ENCODE measurements around the gene NR6A1.

NR6A1 gene

DNA sequence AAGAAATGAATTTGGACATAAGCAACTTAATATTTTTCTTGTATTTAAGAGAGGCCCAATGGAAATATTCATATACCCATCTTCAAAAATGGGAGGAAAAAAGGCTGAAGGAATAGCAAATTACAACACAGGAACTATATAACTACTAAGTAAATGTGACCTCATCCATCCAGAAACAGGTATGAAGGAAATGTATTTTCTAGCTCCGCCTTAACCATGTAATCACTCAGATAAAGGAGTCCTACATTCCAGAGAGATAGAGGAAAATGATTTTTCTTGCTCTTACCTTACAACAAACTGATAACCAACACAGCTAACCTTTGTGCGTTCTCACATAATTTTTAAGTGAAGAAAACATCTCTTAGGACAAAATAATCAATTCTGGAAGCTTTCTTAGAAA lies 96.5 kb downstream of the NR6A1 start:
- Histone ChIP-seq H2BK15ac (ENCODE audit: low read depth, poor library complexity, severe bottlenecking) (no peak overlapping the region), H3K18ac (ENCODE audit: low read depth in 1 of 2, low read length in 2 of 2) (no peak overlapping the region), H3K23ac (ENCODE audit: low read length in 2 of 2) (no peak overlapping the region), H3K36me3 (ENCODE audit: control insufficient read depth in 1 of 2, insufficient read depth in 2 of 2, low read depth in 1 of 2, low read length in 2 of 2) (no peaks in the 10 kb centered on the region), H3K4me3 (ENCODE audit: insufficient read depth in 1 of 2, low read depth in 1 of 2, low read length in 2 of 2) (no peak overlapping the region), H2AFZ (ENCODE audit: low read depth, low read length) (no peak overlapping the region), H3K4me2 (ENCODE audit: low read length, poor library complexity, severe bottlenecking) (no peak overlapping the region), H3K9ac (ENCODE audit: low read length) (no peak overlapping the region), H3K27ac (ENCODE audit: low read length, poor library complexity, severe bottlenecking) (no peak overlapping the region), H2BK12ac (ENCODE audit: low read length in 2 of 2) (no peak overlapping the region), H2BK5ac (ENCODE audit: low read depth, low read length, poor library complexity, severe bottlenecking) (no peak overlapping the region), H2BK120ac (ENCODE audit: low read depth, low read length) (no peak overlapping the region), H3K79me1 (replicated peaks; ENCODE audit: low read length, poor library complexity, severe bottlenecking) (peaks cover 17% of the 10 kb centered on the region), H4K8ac (ENCODE audit: low read length) (no peak overlapping the region), H3K27me3 (ENCODE audit: control insufficient read depth in 1 of 2, insufficient read depth in 1 of 2, low read length in 2 of 2) (no peaks in the 10 kb centered on the region), H3K14ac (ENCODE audit: low read length in 2 of 2) (no peak overlapping the region), H3K4ac (ENCODE audit: low read depth in 1 of 2, low read length in 2 of 2) (no peak overlapping the region), H4K91ac (ENCODE audit: low read length) (no peak overlapping the region), H2AK5ac (ENCODE audit: low read length, severe bottlenecking) (no peak overlapping the region), H3K9me3 (ENCODE audit: control insufficient read depth, low read length) (no peaks in the 10 kb centered on the region), H3K4me1 (ENCODE audit: control insufficient read depth, insufficient read depth, low read depth, low read length) (peaks cover 6% of the 10 kb centered on the region)
- 100% methylated on average over 1 of the region's 2 CpGs for whole genome bisulfite sequencing
- no peak for DNase-seq

DNA sequence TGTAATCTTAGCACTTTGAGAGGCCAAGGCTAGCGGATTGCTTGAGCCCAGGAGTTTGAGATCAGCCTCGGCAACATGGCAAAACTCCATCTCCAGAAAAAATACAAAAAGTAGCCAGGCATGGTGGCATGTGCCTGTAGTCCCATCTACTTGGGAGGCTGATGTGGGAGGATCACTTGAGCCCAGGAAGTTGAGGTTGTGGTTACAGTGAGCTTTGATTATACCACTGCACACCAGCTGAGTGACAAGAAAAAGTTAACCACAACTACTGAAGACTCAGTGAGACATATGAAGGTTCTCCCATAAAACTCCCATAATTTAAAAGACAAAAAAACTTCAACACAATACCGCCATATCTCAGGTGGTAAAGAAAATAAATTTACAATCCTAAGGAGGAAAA lies 98.0 kb downstream of the NR6A1 start:
- H3K9ac ChIP-seq (ENCODE audit: low read length): no peak overlapping the region
- H2BK12ac ChIP-seq (ENCODE audit: low read length in 2 of 2): no peak overlapping the region
- DNase-seq: no peak
- peak overlapping the region; percentile 41 for H4K8ac ChIP-seq (ENCODE audit: low read length)
- no peak overlapping the region for H3K4ac ChIP-seq (ENCODE audit: low read depth in 1 of 2, low read length in 2 of 2)
- H3K18ac ChIP-seq (ENCODE audit: low read depth in 1 of 2, low read length in 2 of 2): no peak overlapping the region
- WGBS: 100% methylated on average over 2 of the region's 3 CpGs
- H3K79me1 ChIP-seq (replicated peaks; ENCODE audit: low read length, poor library complexity, severe bottlenecking): peaks cover 13% of the 10 kb centered on the region
- no peak overlapping the region for H3K27ac ChIP-seq (ENCODE audit: low read length, poor library complexity, severe bottlenecking)
- H3K27me3 ChIP-seq (ENCODE audit: control insufficient read depth in 1 of 2, insufficient read depth in 1 of 2, low read length in 2 of 2): no peaks in the 10 kb centered on the region
- H2AK5ac ChIP-seq (ENCODE audit: low read length, severe bottlenecking): no peak overlapping the region
- no peak overlapping the region for H2BK15ac ChIP-seq (ENCODE audit: low read depth, poor library complexity, severe bottlenecking)
- H2BK5ac ChIP-seq (ENCODE audit: low read depth, low read length, poor library complexity, severe bottlenecking): no peak overlapping the region
- no peak overlapping the region for H2AFZ ChIP-seq (ENCODE audit: low read depth, low read length)
- no peak overlapping the region for H3K4me3 ChIP-seq (ENCODE audit: insufficient read depth in 1 of 2, low read depth in 1 of 2, low read length in 2 of 2)
- H3K36me3 ChIP-seq (ENCODE audit: control insufficient read depth in 1 of 2, insufficient read depth in 2 of 2, low read depth in 1 of 2, low read length in 2 of 2): no peaks in the 10 kb centered on the region
- H3K4me1 ChIP-seq (ENCODE audit: control insufficient read depth, insufficient read depth, low read depth, low read length): peaks cover 6% of the 10 kb centered on the region
- H2BK120ac ChIP-seq (ENCODE audit: low read depth, low read length): no peak overlapping the region
- no peak overlapping the region for H3K4me2 ChIP-seq (ENCODE audit: low read length, poor library complexity, severe bottlenecking)
- H3K9me3 ChIP-seq (ENCODE audit: control insufficient read depth, low read length): no peaks in the 10 kb centered on the region
- H4K91ac ChIP-seq (ENCODE audit: low read length): no peak overlapping the region
- H3K14ac ChIP-seq (ENCODE audit: low read length in 2 of 2): no peak overlapping the region
- H3K23ac ChIP-seq (ENCODE audit: low read length in 2 of 2): no peak overlapping the region

DNA sequence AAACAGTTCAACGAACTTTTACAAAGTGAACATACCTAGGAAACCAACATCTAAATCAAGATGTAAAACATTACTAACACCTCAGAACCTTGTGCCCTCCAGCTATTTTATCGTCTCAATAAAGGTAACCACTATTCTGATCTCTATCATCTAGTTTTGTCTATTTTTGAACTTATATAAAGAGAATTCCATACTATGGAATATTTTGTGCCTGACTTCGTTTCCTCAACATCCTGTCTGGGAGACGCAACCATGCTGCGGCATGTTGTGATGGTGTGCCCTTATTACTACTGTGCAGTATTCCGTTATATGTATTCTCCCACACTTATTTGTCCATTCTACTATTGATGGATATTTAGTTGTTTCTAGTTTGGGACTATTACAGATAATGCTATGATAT lies 99.2 kb downstream of the NR6A1 start:
- no peak overlapping the region for H4K8ac ChIP-seq (ENCODE audit: low read length)
- H3K4me3 ChIP-seq (ENCODE audit: insufficient read depth in 1 of 2, low read depth in 1 of 2, low read length in 2 of 2): no peak overlapping the region
- no peak for DNase-seq
- H3K79me1 ChIP-seq (replicated peaks; ENCODE audit: low read length, poor library complexity, severe bottlenecking): peaks cover 9% of the 10 kb centered on the region
- H3K14ac ChIP-seq (ENCODE audit: low read length in 2 of 2): no peak overlapping the region
- no peak overlapping the region for H3K27ac ChIP-seq (ENCODE audit: low read length, poor library complexity, severe bottlenecking)
- no peak overlapping the region for H3K4ac ChIP-seq (ENCODE audit: low read depth in 1 of 2, low read length in 2 of 2)
- no peak overlapping the region for H3K9ac ChIP-seq (ENCODE audit: low read length)
- H2BK15ac ChIP-seq (ENCODE audit: low read depth, poor library complexity, severe bottlenecking): no peak overlapping the region
- no peak overlapping the region for H3K4me2 ChIP-seq (ENCODE audit: low read length, poor library complexity, severe bottlenecking)
- no peak overlapping the region for H3K18ac ChIP-seq (ENCODE audit: low read depth in 1 of 2, low read length in 2 of 2)
- no peak overlapping the region for H2BK12ac ChIP-seq (ENCODE audit: low read length in 2 of 2)
- H2AFZ ChIP-seq (ENCODE audit: low read depth, low read length): no peak overlapping the region
- no peak overlapping the region for H2BK5ac ChIP-seq (ENCODE audit: low read depth, low read length, poor library complexity, severe bottlenecking)
- no peak overlapping the region for H3K23ac ChIP-seq (ENCODE audit: low read length in 2 of 2)
- peaks cover 5% of the 10 kb centered on the region for H3K4me1 ChIP-seq (ENCODE audit: control insufficient read depth, insufficient read depth, low read depth, low read length)
- H4K91ac ChIP-seq (ENCODE audit: low read length): no peak overlapping the region
- H3K36me3 ChIP-seq (ENCODE audit: control insufficient read depth in 1 of 2, insufficient read depth in 2 of 2, low read depth in 1 of 2, low read length in 2 of 2): no peaks in the 10 kb centered on the region
- 98% methylated on average over 2 of the region's 6 CpGs for WGBS
- no peaks in the 10 kb centered on the region for H3K9me3 ChIP-seq (ENCODE audit: control insufficient read depth, low read length)
- H2AK5ac ChIP-seq (ENCODE audit: low read length, severe bottlenecking): no peak overlapping the region
- H2BK120ac ChIP-seq (ENCODE audit: low read depth, low read length): no peak overlapping the region
- H3K27me3 ChIP-seq (ENCODE audit: control insufficient read depth in 1 of 2, insufficient read depth in 1 of 2, low read length in 2 of 2): no peaks in the 10 kb centered on the region

DNA sequence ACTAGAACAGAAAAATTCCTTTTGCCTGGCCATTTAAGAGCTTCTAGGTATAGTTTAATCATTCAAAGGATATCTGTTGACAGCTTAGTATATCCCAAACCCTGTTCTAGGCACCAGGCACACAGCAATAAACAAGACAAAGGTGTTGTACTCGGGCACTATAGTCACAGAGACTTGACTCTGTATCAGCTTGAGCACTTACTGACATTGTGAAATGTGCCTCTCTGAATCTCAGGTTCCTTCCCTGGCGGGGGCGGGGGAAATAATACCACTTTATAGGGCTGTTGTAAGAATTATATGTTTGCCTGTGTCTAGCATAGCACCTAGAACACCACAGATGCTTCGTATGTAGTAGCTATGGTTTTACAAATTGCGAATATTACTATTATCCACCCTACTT lies 104.5 kb downstream of the NR6A1 start:
- no peak overlapping the region for H4K8ac ChIP-seq (ENCODE audit: low read length)
- no peak for DNase-seq
- no peak overlapping the region for H3K23ac ChIP-seq (ENCODE audit: low read length in 2 of 2)
- H3K14ac ChIP-seq (ENCODE audit: low read length in 2 of 2): no peak overlapping the region
- H4K91ac ChIP-seq (ENCODE audit: low read length): no peak overlapping the region
- 100% methylated on average over 5 of the region's 5 CpGs for WGBS
- peaks cover 7% of the 10 kb centered on the region for H3K4me1 ChIP-seq (ENCODE audit: control insufficient read depth, insufficient read depth, low read depth, low read length)
- no peak overlapping the region for H3K4me3 ChIP-seq (ENCODE audit: insufficient read depth in 1 of 2, low read depth in 1 of 2, low read length in 2 of 2)
- no peak overlapping the region for H2AK5ac ChIP-seq (ENCODE audit: low read length, severe bottlenecking)
- no peak overlapping the region for H3K27ac ChIP-seq (ENCODE audit: low read length, poor library complexity, severe bottlenecking)
- H3K27me3 ChIP-seq (ENCODE audit: control insufficient read depth in 1 of 2, insufficient read depth in 1 of 2, low read length in 2 of 2): no peaks in the 10 kb centered on the region
- no peaks in the 10 kb centered on the region for H3K9me3 ChIP-seq (ENCODE audit: control insufficient read depth, low read length)
- no peak overlapping the region for H3K4ac ChIP-seq (ENCODE audit: low read depth in 1 of 2, low read length in 2 of 2)
- no peaks in the 10 kb centered on the region for H3K36me3 ChIP-seq (ENCODE audit: control insufficient read depth in 1 of 2, insufficient read depth in 2 of 2, low read depth in 1 of 2, low read length in 2 of 2)
- peaks cover 3% of the 10 kb centered on the region for H3K79me1 ChIP-seq (replicated peaks; ENCODE audit: low read length, poor library complexity, severe bottlenecking)
- no peak overlapping the region for H2BK15ac ChIP-seq (ENCODE audit: low read depth, poor library complexity, severe bottlenecking)
- H3K4me2 ChIP-seq (ENCODE audit: low read length, poor library complexity, severe bottlenecking): no peak overlapping the region
- H2AFZ ChIP-seq (ENCODE audit: low read depth, low read length): no peak overlapping the region
- no peak overlapping the region for H2BK120ac ChIP-seq (ENCODE audit: low read depth, low read length)
- no peak overlapping the region for H3K9ac ChIP-seq (ENCODE audit: low read length)
- H2BK5ac ChIP-seq (ENCODE audit: low read depth, low read length, poor library complexity, severe bottlenecking): no peak overlapping the region
- no peak overlapping the region for H2BK12ac ChIP-seq (ENCODE audit: low read length in 2 of 2)
- no peak overlapping the region for H3K18ac ChIP-seq (ENCODE audit: low read depth in 1 of 2, low read length in 2 of 2)
